ENCODE measurements around the gene LPAR3.
A peak's percentile ranks its signal among the peaks of the same experiment; 100 is the strongest.

The LPAR3 gene

GRCh38 chr1:84823991-84824390 is 69.0 kb downstream of the LPAR3 start:
- DNase-seq = no peak

- no peak for DNase-seq
These were observed 69.5 kb downstream of the LPAR3 start for GRCh38 chr1:84823511-84823910.

- DNase-seq = no peak
These were observed 82.7 kb downstream of the LPAR3 start for GRCh38 chr1:84810343-84810742.

GRCh38 chr1:84809023-84809422 is 84.0 kb downstream of the LPAR3 start:
- DNase-seq = no peak

- DNase-seq = no peak
These were observed 89.4 kb downstream of the LPAR3 start for GRCh38 chr1:84803604-84804003.

- DNase-seq = no peak
These were observed 90.3 kb downstream of the LPAR3 start for GRCh38 chr1:84802567-84803232.

- no peak for DNase-seq
These were observed 92.6 kb downstream of the LPAR3 start for GRCh38 chr1:84800090-84801073.

GRCh38 chr1:84797603-84798002 is 95.4 kb downstream of the LPAR3 start:
- DNase-seq = no peak

GRCh38 chr1:84795966-84796600 is 96.9 kb downstream of the LPAR3 start:
- DNase-seq = no peak

- DNase-seq = no peak
These were observed 97.8 kb downstream of the LPAR3 start for GRCh38 chr1:84795213-84795612.

GRCh38 chr1:84792421-84792820 is 100.6 kb downstream of the LPAR3 start:
- DNase-seq = no peak

- no peak for DNase-seq
These were observed 104.0 kb downstream of the LPAR3 start for GRCh38 chr1:84789014-84789413.

GRCh38 chr1:84785271-84786036 is 107.6 kb downstream of the LPAR3 start:
- no peak for DNase-seq

- no peak for DNase-seq
These were observed 110.1 kb downstream of the LPAR3 start for GRCh38 chr1:84782881-84783280.

- peak; percentile 75 for DNase-seq
These were observed 110.8 kb downstream of the LPAR3 start for GRCh38 chr1:84781946-84782771.

GRCh38 chr1:84780000-84780716 is 112.8 kb downstream of the LPAR3 start:
- DNase-seq = no peak

- DNase-seq = no peak
These were observed 116.4 kb downstream of the LPAR3 start for GRCh38 chr1:84776639-84777038.

GRCh38 chr1:84775535-84775920 is 117.5 kb downstream of the LPAR3 start:
- no peak for DNase-seq

GRCh38 chr1:84774669-84775534 is 118.1 kb downstream of the LPAR3 start:
- no peak for DNase-seq

GRCh38 chr1:84773933-84774497 is 119.0 kb downstream of the LPAR3 start:
- no peak for DNase-seq

Measured in stimulated activated naive CD4-positive, alpha-beta T cell treated with Interleukin-2 at 50 U/mL for 16 hours (primary cell).